Suppressor macrophage (primary cell): ENCODE results near the gene IKZF2.
A peak's percentile ranks its signal among the peaks of the same experiment; 100 is the strongest.

Source experiments
- DNase-seq, 4 experiments: peaks; one replicate each; pipeline ENCODE4 v3.0.0-alpha.2; 2020 to 2022
- total RNA-seq, 17 experiments: gene quantifications; one replicate each; lab custom pipeline; 2026; ENCODE audit warnings: mixed read lengths in 6 of 17, inconsistent platforms in 3 of 17; lab: John Stamatoyannopoulos, UW

The IKZF2 gene
- total RNA-seq = 1.5 to 11.5 (median 4.8) reads per million in 17 experiments

DNA sequence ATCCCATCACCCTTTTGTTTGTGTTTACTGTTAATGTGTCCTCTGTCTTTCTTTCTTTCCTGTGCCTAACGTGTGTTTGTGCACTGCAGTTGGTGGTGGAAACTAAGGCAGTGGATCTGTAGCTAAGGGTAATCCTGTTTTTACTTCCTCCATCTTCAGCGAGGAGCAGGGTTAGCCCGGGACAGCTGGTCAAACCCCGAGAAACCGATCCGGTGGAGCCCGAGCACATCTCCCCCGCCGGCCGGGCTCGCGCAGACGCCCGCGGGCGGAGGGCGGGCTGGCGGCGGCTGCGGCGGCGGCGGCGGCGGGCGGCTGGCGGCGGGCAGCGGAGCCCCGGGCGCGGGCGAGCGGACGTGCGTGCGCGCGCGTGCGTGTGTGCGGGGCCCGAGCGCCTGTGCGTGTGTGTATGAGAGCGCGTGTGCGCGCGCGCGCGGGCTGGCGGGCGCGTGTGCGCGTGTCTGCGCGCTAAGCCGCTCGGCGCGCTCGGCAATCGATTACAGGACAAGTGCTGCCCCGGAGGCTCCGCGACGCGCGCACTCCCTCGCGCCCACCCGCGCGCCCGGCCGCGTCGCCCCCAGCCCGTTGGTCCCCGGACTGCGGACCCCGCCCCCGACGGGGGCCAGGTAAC, at the start of gene IKZF2:
TSS of gene IKZF2 (minus strand) at position 176 of the 628 bp plus-strand sequence. CDS start 2,983 bp downstream, outside the sequence.
- peak; percentile 88 to 97 (median 90) for DNase-seq

DNA sequence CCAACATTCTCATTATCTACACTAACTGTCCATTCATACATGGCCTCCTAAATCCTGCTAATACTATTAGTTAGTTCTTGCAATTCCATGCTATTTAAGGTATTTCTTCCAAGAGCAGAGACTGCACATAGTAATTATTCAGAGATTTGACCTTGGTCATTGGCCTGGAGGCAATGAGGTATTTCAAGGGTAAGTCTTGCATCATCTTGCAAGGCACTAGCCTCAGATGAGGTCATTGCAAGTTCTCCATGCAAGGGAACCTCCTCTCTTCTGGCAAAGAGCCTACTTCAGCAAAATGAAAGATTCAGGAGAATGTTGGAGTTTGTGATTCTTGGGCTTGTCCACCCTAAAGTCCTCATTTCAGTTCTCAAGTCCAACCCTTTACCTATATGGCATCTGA, 48.5 kb upstream of the IKZF2 start:
- peak in 2 of 4 experiments; percentile 2 to 5 for DNase-seq

DNA sequence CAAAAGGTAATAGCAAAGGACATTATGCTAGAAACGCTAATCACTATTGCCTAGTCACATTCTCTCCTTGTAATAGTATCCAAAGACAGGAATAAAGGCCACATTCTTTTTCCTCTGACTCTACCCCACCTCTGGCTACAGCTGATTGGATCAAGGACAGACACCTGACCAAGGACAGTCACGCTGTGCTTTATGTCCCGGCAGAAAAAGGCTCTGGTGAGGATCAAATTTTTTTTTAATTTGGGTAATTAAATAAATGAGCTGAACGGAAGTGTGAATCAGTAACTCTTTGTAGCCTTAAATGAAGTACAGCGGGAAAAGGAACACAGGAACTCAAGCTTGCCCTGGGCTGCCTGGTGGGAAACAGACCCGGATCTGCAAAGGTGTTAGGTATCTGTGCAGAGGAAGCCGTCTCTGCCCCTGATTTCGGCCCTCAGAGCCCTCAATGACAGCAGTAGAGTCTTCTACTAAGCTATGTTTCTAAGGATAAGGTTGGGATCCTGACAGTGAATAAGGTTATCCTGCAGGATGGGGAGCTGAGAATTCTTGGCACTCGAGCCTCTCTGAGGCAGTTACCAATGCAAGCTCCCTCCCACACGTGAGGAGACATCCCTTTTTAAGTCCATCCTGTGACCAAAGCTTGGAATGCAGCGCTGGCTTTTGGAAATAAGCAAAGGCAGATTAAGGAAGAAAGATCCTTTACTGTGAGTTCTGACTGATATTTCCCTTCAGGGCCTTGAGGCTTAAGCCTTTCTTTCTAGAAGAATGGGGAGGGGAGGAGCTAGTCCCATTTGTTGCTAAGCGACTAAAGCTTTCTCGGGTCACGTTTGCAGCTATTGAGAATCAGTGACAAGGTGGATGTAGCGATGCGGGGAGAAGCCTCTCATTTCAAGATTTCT, 37.8 kb upstream of the IKZF2 start:
- DNase-seq = no peak

- DNase-seq = no peak
These were observed 37.1 kb upstream of the IKZF2 start for GRCh38 chr2:213188533-213188867.

DNA sequence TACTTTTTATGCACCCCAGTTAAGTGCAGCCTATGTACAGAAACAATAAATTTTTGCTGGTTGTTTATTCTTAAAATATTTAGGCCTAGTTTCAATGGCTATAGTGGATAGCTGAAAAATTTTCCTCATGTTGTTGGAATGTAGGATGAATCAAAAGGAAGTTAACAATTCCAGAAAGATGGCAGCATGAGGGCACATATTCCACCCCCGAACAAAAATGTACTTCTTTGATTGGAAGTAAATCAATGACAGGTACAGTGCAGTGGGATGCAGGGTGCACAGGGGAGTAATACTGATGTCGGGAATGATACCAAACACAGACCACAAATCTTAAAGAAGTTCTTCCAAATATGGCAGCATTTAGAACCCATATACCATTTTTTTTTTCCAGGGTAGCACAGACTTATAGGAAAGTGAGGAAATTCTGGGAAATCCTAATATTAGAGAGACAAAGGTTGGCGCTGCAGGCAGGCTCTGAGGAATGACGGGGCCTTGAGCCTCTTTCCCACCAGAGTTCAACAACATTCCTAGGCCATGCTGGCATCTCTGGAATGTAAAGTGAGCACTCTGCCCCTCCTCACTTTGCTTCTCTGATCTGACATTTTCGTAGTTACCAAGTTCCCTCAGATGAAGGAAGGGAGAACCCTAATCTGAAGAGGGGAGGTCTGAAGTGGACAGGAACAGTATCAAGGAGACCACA, 36.6 kb upstream of the IKZF2 start:
- DNase-seq = no peak

- DNase-seq = no peak
These were observed 36.0 kb upstream of the IKZF2 start for GRCh38 chr2:213187386-213187785.

- no peak for DNase-seq
These were observed 33.9 kb upstream of the IKZF2 start for GRCh38 chr2:213185147-213185822.

DNA sequence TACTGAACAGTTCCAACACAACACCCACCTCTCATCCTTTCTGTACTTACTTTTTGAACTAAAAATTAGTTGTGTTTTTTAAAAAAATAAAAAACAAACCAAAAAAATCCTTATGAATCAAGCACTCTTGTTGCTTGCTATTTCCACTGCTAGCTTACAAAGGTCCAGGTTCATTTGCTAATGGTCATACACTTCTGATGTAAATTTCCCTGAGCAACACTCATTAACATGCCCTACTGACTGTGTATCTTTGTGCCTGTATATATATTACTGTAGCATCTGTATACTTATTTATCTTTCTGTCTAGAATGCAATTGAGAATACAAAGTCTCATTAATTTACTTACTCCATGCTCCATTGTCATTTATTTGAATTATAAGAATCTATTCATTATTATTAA, 30.3 kb upstream of the IKZF2 start:
- DNase-seq = no peak

DNA sequence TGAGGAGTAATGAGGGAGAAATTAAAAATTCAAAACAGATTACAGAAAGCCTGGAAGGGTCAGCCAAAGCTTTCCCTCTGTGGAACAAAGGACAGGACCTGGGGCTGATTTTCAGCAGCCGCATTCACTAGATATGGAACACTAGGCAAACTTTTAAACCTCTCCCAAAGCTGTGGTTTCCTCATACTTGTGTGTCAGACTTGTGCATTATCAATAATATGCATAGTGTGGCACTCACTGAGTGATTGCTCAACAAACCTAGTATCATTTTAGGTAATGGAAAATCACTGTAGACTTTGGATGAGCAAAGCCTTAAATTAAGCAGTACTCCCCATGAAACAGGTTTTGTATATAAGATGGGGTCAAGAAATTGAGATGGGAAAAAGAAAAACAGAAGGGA, 26.3 kb upstream of the IKZF2 start:
- DNase-seq = no peak

GRCh38 chr2:213175673-213176247, 24.3 kb upstream of the IKZF2 start:
- DNase-seq = no peak

DNA sequence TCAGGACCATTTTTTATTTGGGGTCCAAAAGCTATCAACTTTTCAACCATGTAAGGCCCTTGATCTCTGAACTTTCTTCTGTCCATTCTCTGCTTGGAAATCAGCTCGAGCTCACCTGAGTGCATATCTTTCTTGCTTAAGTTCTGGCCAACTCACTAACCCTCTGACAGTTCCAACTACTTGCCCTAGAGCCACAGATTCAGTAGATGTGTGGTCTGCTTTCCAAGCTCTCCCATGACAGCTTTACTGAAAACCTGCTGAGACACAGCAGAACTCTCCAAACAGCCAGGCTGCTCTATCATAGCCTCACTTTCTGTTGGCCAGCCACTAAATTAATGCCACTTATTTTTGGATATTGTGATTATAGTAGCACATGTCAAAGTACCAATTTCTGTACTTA, 21.2 kb upstream of the IKZF2 start:
- DNase-seq = no peak

- no peak for DNase-seq
These were observed 19.7 kb upstream of the IKZF2 start for GRCh38 chr2:213171147-213171546.

DNA sequence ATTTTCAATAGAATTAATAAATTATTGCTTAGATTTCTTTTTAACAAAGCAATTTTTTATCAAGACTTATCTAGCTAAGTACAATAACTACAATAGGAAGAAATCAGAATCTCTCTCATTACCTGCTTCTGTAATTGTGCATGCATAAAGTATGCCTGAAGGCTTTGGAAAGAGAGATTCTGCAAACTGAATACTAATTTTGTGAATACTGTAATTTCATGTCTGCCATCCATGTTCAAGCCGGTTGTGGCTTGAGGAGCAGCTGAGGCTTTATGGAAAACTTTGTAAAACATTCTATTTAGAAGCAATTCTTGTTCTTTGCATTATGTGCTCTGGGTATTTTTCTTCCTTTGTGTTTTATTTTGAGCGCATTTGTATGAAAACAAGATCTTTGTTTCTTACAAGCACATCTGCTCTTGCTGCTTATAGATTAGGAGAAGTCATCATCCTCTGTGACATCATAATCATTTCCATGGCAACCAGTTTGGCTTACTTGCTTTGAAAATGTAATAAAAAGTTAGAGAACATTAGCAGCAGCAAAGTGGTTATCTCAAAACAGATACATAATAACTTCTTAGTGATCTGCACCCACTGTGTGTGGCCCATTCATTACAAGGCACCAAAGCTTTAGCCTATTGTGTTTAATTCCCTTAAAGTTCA, 16.0 kb upstream of the IKZF2 start:
- DNase-seq = no peak

GRCh38 chr2:213166109-213166508, 14.7 kb upstream of the IKZF2 start:
- no peak for DNase-seq

- DNase-seq = peak in 2 of 4 experiments; percentile 11 to 27
These were observed 12.9 kb upstream of the IKZF2 start for GRCh38 chr2:213164263-213164662.

- no peak for DNase-seq
These were observed 11.2 kb upstream of the IKZF2 start for GRCh38 chr2:213162516-213163118.

- no peak for DNase-seq
These were observed 10.5 kb upstream of the IKZF2 start for GRCh38 chr2:213161759-213162515.

GRCh38 chr2:213159768-213160167, 8.4 kb upstream of the IKZF2 start:
- DNase-seq = no peak

GRCh38 chr2:213157242-213157641, 5.8 kb upstream of the IKZF2 start:
- no peak for DNase-seq

DNA sequence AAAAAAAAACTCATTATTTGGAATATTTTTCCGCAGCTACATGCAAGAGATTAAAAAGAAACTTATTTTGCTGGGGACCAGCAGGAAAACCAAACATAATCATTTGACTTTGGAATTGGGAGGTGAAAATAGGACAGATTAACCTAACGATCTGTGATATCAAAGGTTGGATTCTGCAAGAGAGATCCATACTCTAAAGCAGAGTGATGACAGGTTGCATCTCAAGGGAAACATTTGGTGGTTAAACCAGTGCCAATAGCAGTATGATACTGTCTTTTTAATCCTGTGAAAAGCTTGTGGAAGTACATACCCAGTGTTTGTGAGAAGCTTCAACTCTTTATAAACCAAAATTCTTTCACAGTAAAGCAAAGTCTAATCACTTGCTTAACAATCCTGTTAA, 5.3 kb upstream of the IKZF2 start:
- DNase-seq = no peak

- DNase-seq = no peak
These were observed 1.5 kb upstream of the IKZF2 start for GRCh38 chr2:213152888-213153287.
